GM12872 (cell line): ENCODE results near the gene IYD.

ENCODE experiments used
- CTCF ChIP-seq: IDR thresholded peaks from 3 replicates; pipeline ENCODE4 v1.5.1; 2011; ENCODE audit warnings: low read depth, mild to moderate bottlenecking, low read length, moderate library complexity; ENCODE audit not compliant: insufficient read depth

IYD gene

DNA sequence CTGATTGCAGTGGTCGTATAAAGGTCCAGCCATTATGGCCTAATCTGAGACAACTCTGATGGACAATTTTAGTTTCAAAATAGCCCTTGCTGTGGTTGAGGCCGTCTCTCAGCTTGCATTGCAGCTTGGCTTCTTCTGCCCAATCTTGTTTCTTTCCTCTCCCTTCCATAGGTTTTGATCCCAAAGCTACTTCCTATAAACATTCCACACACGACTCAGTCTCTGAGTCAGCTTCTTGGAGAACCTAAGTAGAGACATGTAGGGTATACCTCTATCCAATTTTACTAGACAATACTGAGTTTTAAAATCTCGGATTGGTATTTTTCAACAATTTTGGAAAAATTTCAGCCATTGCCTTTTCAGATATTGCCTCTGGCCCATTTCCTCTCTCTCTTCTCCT lies 13.4 kb downstream of the IYD start:
- TF ChIP-seq CTCF, result no peak

DNA sequence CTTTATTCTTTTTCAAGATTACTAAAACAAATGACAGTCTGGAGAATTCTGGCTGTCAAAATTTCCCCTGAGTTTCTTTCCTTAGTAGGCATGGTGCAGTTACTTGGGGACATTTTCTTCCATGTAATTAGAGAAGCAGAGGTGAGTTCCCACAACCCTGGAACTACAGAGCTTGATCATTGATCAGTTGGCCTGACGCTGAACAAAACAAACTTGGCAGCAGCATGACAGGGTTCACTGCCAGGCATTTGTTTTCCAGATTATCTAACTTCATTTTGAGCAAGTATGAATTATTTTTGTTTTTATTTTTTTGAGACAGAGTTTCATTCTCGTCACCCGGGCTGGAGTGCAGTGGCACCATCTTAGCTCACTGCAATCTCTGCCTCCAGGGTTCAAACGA lies 22.6 kb downstream of the IYD start:
- no peak for TF ChIP-seq CTCF

GRCh38 chr6:150391890-150392289 lies 23.1 kb downstream of the IYD start:
- TF ChIP-seq CTCF, result no peak

DNA sequence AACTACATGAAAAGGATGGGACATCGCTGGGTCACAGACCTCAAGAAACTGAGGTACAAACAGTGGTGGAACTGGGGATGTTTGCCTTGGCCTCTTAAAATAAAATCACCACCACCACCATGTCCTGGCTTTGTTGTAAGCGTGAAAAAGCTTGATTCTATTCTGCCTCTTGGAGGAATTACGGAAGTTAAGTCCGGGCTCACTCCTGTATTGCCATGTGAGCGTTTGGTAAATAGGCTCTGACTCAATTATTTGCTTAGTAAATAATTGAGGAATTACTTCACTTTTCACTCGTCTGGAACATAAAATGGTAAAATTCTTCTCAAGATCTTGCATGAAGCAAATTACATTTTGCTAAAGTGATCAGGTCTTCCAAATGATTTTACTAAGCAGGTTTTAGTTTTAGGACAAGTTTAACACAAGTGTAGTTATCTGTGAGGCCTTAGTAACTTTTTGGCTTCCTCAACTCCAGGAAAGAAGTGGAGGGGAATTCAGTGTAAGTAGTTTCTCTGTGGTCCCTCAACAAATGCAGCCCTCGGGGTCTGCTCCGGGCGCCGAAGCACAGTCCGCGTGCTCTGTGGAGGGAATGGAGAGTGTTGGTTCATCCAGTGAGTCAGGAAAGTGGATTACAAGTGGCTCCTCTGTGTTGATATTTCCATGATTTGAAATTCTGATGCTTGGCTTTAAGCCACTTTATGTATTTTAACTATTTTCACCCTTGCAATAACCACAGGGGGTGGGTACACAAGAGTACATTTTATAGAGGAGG lies 23.8 kb downstream of the IYD start:
- no peak for TF ChIP-seq CTCF

DNA sequence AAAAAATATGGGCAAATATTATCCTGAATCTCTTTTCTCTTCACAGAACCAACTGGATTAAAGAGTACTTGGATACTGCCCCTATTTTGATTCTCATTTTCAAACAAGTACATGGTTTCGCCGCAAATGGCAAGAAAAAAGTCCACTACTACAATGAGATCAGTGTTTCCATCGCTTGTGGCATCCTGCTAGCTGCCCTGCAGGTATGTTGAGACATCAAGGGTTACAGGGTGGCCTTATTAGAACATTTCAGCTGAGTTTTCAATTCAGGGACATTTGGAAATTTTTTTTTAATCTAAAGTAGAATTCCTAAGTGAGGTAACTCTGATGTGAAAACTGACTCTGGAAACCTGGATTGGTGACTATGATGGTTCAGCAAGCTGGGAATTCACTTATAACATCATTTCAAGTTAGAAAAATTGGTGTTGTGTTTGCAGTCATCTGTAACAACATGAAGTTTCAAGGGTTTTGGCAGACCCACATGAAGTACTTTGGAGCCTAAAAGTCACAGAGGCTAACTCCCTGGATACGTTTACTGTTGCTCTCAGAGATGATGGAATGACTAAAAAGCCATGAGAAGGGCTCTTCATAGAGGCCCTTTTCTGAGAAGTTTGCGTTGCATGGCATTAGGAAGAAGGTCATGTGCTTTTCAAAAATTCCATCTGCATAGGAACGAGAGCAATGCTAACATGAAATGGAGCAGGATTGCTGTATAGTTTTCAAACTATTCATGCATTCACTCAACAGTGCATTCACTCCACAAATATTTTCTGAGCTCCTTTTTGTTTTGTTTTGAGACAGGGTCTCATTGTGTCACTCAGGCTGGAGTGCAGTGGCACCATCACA lies 25.5 kb downstream of the IYD start:
- TF ChIP-seq CTCF, result no peak

- TF ChIP-seq CTCF, result no peak
These were observed 26.1 kb downstream of the IYD start for GRCh38 chr6:150394899-150395295.

- TF ChIP-seq CTCF, result peak; percentile 79
These were observed 26.7 kb downstream of the IYD start for GRCh38 chr6:150395388-150396009.
